Left lung (tissue), 10 donors: ENCODE data around the gene TRMT44. TPM values are rescaled to one million over a fixed set of nuclear protein-coding genes. Genes with fewer than 3 reads are reported as not detected.

Source experiments
- ATAC-seq: fragments of 200-7000 bp; cut with Tn5 transposase; one replicate; pipeline ENCODE4 v1.9.1; 2020; ENCODE audit warnings: moderate library complexity
- DNase-seq, 4 donors: peaks; one replicate each; pipeline ENCODE4 v3.0.0-alpha.2; 2013 to 2020
- H3K27ac ChIP-seq, 2 donors: fragments of 200-600 bp; sonication (generic) in 1 of 2; one replicate each; pipeline versions ENCODE4 v1.5.0 to v1.8.0; 2020 to 2021
- H3K27me3 ChIP-seq, 2 donors: fragments of 200-600 bp; sonication (generic) in 1 of 2; one replicate each; pipeline versions ENCODE4 v1.5.0 to v1.8.0; 2020 to 2021
- H3K36me3 ChIP-seq, 2 donors: fragments of 200-600 bp; sonication (generic) in 1 of 2; one replicate each; pipeline versions ENCODE4 v1.5.0 to v1.8.0; 2020 to 2021
- H3K4me1 ChIP-seq, 2 donors: fragments of 200-600 bp; one replicate each; pipeline ENCODE4 v1.8.0; 2021
- H3K4me3 ChIP-seq, 2 donors: fragments of 200-600 bp; sonication (generic) in 1 of 2; one replicate each; pipeline versions ENCODE4 v1.5.0 to v1.8.0; 2020 to 2021; ENCODE audit warnings: mild to moderate bottlenecking in 1 of 2
- H3K9me3 ChIP-seq, 2 donors: fragments of 200-600 bp; sonication (generic) in 1 of 2; one replicate each; pipeline versions ENCODE4 v1.5.0 to v1.8.0; 2020 to 2021
- CTCF ChIP-seq, 2 donors: fragments of 200-600 bp; sonication (generic) in 1 of 2; IDR thresholded peaks; one replicate each; pipeline versions ENCODE4 v1.5.0 to v1.8.0; 2021; ENCODE audit warnings: antibody characterized with exemption in 2 of 2
- intact Hi-C, 2 donors: fragments of 100-400 bp; cut with DNase I; formaldehyde crosslinking; loops; one replicate each; pipeline versions ENCODE4 v1.11.2 to v1.14.2; 2022
- polyA plus RNA-seq, 6 donors: library from polyadenylated mRNA; unstranded; fragments of 120-200 nt; gene quantifications; one replicate each; pipeline ENCODE4 v1.2.1, GENCODE V29; 2013; ENCODE audit not compliant: insufficient read length in 6 of 6
- total RNA-seq, 2 donors: library from RNA; stranded (reverse); fragmentation: NEBNext Ultra II Directional; extraction: Animal tissue kit (Norgen Biotek cat#: 25700); gene quantifications; one replicate each; pipeline ENCODE4 v1.2.1, GENCODE V29; 2021
- donor health status: DM: no; HTN: yes; CAD: no.
- donor health status: DM: no; HTN: no; CAD: no.

Gene TRMT44
- total and polyA plus RNA-seq, 8 donors, result 15.0 to 20.6 (median 19.1) TPM

- ATAC-seq (peak; percentile 67), DNase-seq (peak in 2 of 4 donors; percentile 54 to 70)
- Histone ChIP-seq H3K27me3 (no peaks in the 10 kb centered on the region), H3K36me3 (peaks cover 0 to 5% of the 10 kb centered on the region in 2 donors), H3K9me3 (no peaks in the 10 kb centered on the region), H3K27ac (peak overlapping the region; percentile 73 to 81), H3K4me1 (peaks cover 4 to 25% of the 10 kb centered on the region in 2 donors), H3K4me3 (peak overlapping the region; percentile 66 to 77)
- intact Hi-C loops, result no loop called here
- TF ChIP-seq CTCF (IDR thresholded peaks at IDR 0.05), result no peak
These were observed 12.8 kb upstream of the TRMT44 start for GRCh38 chr4:8427761-8428287.

GRCh38 chr4:8428288-8429097 lies 12.1 kb upstream of the TRMT44 start:
- Histone ChIP-seq H3K4me3 (peak overlapping the region; percentile 66 to 77), H3K27ac (peak overlapping the region; percentile 73 to 81), H3K4me1 (peaks cover 4 to 25% of the 10 kb centered on the region in 2 donors), H3K36me3 (peaks cover 0 to 5% of the 10 kb centered on the region in 2 donors), H3K27me3 (no peaks in the 10 kb centered on the region), H3K9me3 (no peaks in the 10 kb centered on the region)
- DNase-seq (peak; percentile 84 to 96 (median 89)), ATAC-seq (peak; percentile 99)
- intact Hi-C loops, result no loop called here
- TF ChIP-seq CTCF (IDR thresholded peaks at IDR 0.05), result peak in 1 of 2 donors; percentile 25

GRCh38 chr4:8431553-8431952 lies 9.0 kb upstream of the TRMT44 start:
- no peaks in the 10 kb centered on the region for H3K9me3 ChIP-seq
- peaks cover 19 to 43% of the 10 kb centered on the region in 2 donors for H3K4me1 ChIP-seq
- no peak for TF ChIP-seq CTCF (IDR thresholded peaks at IDR 0.05)
- H3K27ac ChIP-seq, result no peak overlapping the region
- ATAC-seq (no peak), DNase-seq (no peak)
- intact Hi-C loops, result no loop called here
- no peaks in the 10 kb centered on the region for H3K36me3 ChIP-seq
- H3K4me3 ChIP-seq, result no peak overlapping the region
- no peaks in the 10 kb centered on the region for H3K27me3 ChIP-seq

GRCh38 chr4:8433136-8433535 lies 7.4 kb upstream of the TRMT44 start:
- intact Hi-C loops, result no loop called here
- Histone ChIP-seq H3K9me3 (no peaks in the 10 kb centered on the region), H3K27ac (no peak overlapping the region), H3K27me3 (no peaks in the 10 kb centered on the region), H3K4me3 (no peak overlapping the region), H3K4me1 (peaks cover 21 to 38% of the 10 kb centered on the region in 2 donors), H3K36me3 (no peaks in the 10 kb centered on the region)
- no peak for TF ChIP-seq CTCF (IDR thresholded peaks at IDR 0.05)
- ATAC-seq (no peak), DNase-seq (no peak)
